Common myeloid progenitor, CD34-positive (primary cell): Measurements from ENCODE around the gene CHTF18.
"Not testable (repeated sequence)": the region's sequence is repeated elsewhere in the genome, so short reads cannot be mapped to it uniquely, and the experiment has no call there.

Experiments used
- CTCF ChIA-PET: fragments of 350-600 bp; sonication (Branson Sonifier 250); formaldehyde crosslinking; loops from one replicate; lab custom pipeline; 2021; ENCODE audit warnings: antibody characterized with exemption; lab: Charles Lee
- POLR2A ChIA-PET: fragments of 350-600 bp; sonication (Branson Sonifier 250); formaldehyde crosslinking; loops from one replicate; lab custom pipeline; 2021; ENCODE audit warnings: antibody characterized with exemption; lab: Charles Lee
- DNase-seq, 3 donors: peaks; one replicate each; pipeline versions ENCODE4 v3.0.0 to v3.0.0-alpha.2; 2013
- H3K27ac ChIP-seq, 2 experiments: 1 replicate in 1 of 2; 2 replicates in 1 of 2; pipeline ENCODE4 v1.7.0; 2013; ENCODE audit warnings: inconsistent platforms in 2 of 2, low read length in 2 of 2, mild to moderate bottlenecking in 2 of 2, low read depth in 1 of 2, moderate library complexity in 1 of 2; ENCODE audit not compliant: severe bottlenecking in 2 of 2, insufficient read depth in 1 of 2, poor library complexity in 1 of 2
- H3K27me3 ChIP-seq, 5 experiments: replicated peaks in 2 of 5; 1 replicate in 3 of 5; 2 replicates in 2 of 5; pipeline versions ENCODE4 v1.6.1 to v1.7.0; 2013; ENCODE audit warnings: low read length in 4 of 5, mild to moderate bottlenecking in 2 of 5, moderate library complexity in 2 of 5, inconsistent platforms in 1 of 5; ENCODE audit not compliant: insufficient read depth in 5 of 5, control insufficient read depth in 4 of 5
- H3K36me3 ChIP-seq, 4 experiments: 1 replicate in 2 of 4; 2 replicates in 2 of 4; pipeline versions ENCODE4 v1.6.1 to v1.7.0; 2013; ENCODE audit warnings: low read length in 3 of 4, control low read depth in 1 of 4, mild to moderate bottlenecking in 1 of 4; ENCODE audit not compliant: control insufficient read depth in 4 of 4, insufficient read depth in 4 of 4
- H3K4me1 ChIP-seq, 4 experiments: 1 replicate in 3 of 4; 2 replicates in 1 of 4; pipeline versions ENCODE4 v1.6.1 to v1.7.1; 2013; ENCODE audit warnings: low read length in 3 of 4, mild to moderate bottlenecking in 3 of 4, control low read depth in 1 of 4, inconsistent platforms in 1 of 4, moderate library complexity in 1 of 4; ENCODE audit not compliant: control insufficient read depth in 4 of 4, insufficient read depth in 4 of 4; ENCODE audit errors: control extremely low read depth in 1 of 4
- H3K4me3 ChIP-seq, 7 experiments: 1 replicate in 4 of 7; 2 replicates in 3 of 7; pipeline versions ENCODE4 v1.5.1 to v1.7.0; 2013; ENCODE audit warnings: mild to moderate bottlenecking in 7 of 7, low read length in 6 of 7, moderate library complexity in 6 of 7, inconsistent platforms in 2 of 7, low read depth in 2 of 7, control low read depth in 1 of 7; ENCODE audit not compliant: insufficient read depth in 4 of 7, control insufficient read depth in 1 of 7; ENCODE audit errors: extremely low read depth in 1 of 7
- H3K9me3 ChIP-seq, 5 experiments: 1 replicate in 4 of 5; 2 replicates in 1 of 5; pipeline versions ENCODE4 v1.6.1 to v1.7.1; 2013; ENCODE audit warnings: low read length in 4 of 5, mild to moderate bottlenecking in 2 of 5, inconsistent platforms in 1 of 5, low read depth in 1 of 5, moderate library complexity in 1 of 5; ENCODE audit not compliant: control insufficient read depth in 4 of 5, insufficient read depth in 2 of 5; ENCODE audit errors: control extremely low read depth in 1 of 5
- WGBS: methylation state at CpG from one replicate; pipeline ENCODE4 v1.1.5; 2013; ENCODE audit not compliant: insufficient coverage; 5-methylcytosine and 5-hydroxymethylcytosine counted together

CHTF18 gene

GRCh38 chr16:774086-775001 is 14.1 kb upstream of the CHTF18 start:
- 92% methylated on average over 32 of the region's 46 CpGs for WGBS
- Histone ChIP-seq H3K27ac (no peak overlapping the region), H3K9me3 (no peaks in the 10 kb centered on the region), H3K4me1 (peaks cover 0 to 8% (median 5%) of the 10 kb centered on the region in 4 experiments), H3K4me3 (no peak overlapping the region), H3K27me3 (peaks cover 0 to 7% (median 3%) of the 10 kb centered on the region in 5 experiments), H3K36me3 (no peaks in the 10 kb centered on the region)
- POLR2A ChIA-PET = no interaction called here
- CTCF ChIA-PET = no interaction called here
- no peak for DNase-seq

- ChIA-PET POLR2A (interaction anchor here (0.6 kb wide), 1 partner anchor 69 kb away, joined by 3 read pairs; no protein-coding TSS in a partner anchor), CTCF (no interaction called here)
- Histone ChIP-seq H3K36me3 (no peaks in the 10 kb centered on the region), H3K27ac (no peak overlapping the region), H3K4me3 (no peak overlapping the region), H3K9me3 (no peaks in the 10 kb centered on the region), H3K27me3 (peaks cover 0 to 10% (median 3%) of the 10 kb centered on the region in 5 experiments), H3K4me1 (peaks cover 0 to 7% (median 3%) of the 10 kb centered on the region in 4 experiments)
- no peak for DNase-seq
- WGBS = 92% methylated on average over 25 of the region's 36 CpGs
Observed at GRCh38 chr16:775236-775796, 13.1 kb upstream of the CHTF18 start.

GRCh38 chr16:776298-776697 is 12.1 kb upstream of the CHTF18 start:
- H3K4me1 ChIP-seq, H3K27ac ChIP-seq, H3K36me3 ChIP-seq, POLR2A ChIA-PET, H3K4me3 ChIP-seq, H3K9me3 ChIP-seq, DNase-seq: not testable (repeated sequence)
- H3K27me3 ChIP-seq = peaks cover 0 to 14% (median 3%) of the 10 kb centered on the region in 5 experiments
- CTCF ChIA-PET = interaction anchor here (1.5 kb wide), 1 partner anchor 9 kb away, joined by 3 read pairs; no protein-coding TSS in a partner anchor
- WGBS = 97% methylated on average over 8 of the region's 10 CpGs

- ChIA-PET CTCF (interaction anchor here (0.9 to 1.5 kb wide), 2 partner anchors 8 to 65 kb away, joined by 3 to 4 read pairs; no protein-coding TSS in a partner anchor), POLR2A (no interaction called here)
- Histone ChIP-seq H3K36me3 (no peaks in the 10 kb centered on the region), H3K27ac (no peak overlapping the region), H3K27me3 (peaks cover 0 to 15% (median 3%) of the 10 kb centered on the region in 5 experiments), H3K4me1 (peaks cover 0 to 14% (median 6%) of the 10 kb centered on the region in 4 experiments), H3K9me3 (no peaks in the 10 kb centered on the region), H3K4me3 (no peak overlapping the region)
- WGBS = 98% methylated on average over 8 of the region's 9 CpGs
- DNase-seq = no peak
Observed at GRCh38 chr16:776824-777223, 11.6 kb upstream of the CHTF18 start.

- Histone ChIP-seq H3K4me1 (peaks cover 0 to 14% (median 6%) of the 10 kb centered on the region in 4 experiments), H3K27me3 (peaks cover 0 to 18% (median 3%) of the 10 kb centered on the region in 5 experiments), H3K4me3 (no peak overlapping the region), H3K36me3 (no peaks in the 10 kb centered on the region), H3K9me3 (no peaks in the 10 kb centered on the region), H3K27ac (no peak overlapping the region)
- POLR2A ChIA-PET = no interaction called here
- WGBS = 18% methylated on average over 13 of the region's 16 CpGs
- no peak for DNase-seq
- CTCF ChIA-PET = no interaction called here
Observed at GRCh38 chr16:777826-778225, 10.6 kb upstream of the CHTF18 start.

GRCh38 chr16:778447-778846 is 10.0 kb upstream of the CHTF18 start:
- WGBS = 95% methylated on average over 11 of the region's 11 CpGs
- DNase-seq = no peak
- Histone ChIP-seq H3K36me3 (no peaks in the 10 kb centered on the region), H3K4me1 (peaks cover 0 to 14% (median 6%) of the 10 kb centered on the region in 4 experiments), H3K4me3 (no peak overlapping the region), H3K27ac (no peak overlapping the region), H3K9me3 (no peaks in the 10 kb centered on the region), H3K27me3 (peaks cover 0 to 18% (median 3%) of the 10 kb centered on the region in 5 experiments)
- ChIA-PET POLR2A (no interaction called here), CTCF (no interaction called here)
